ENCODE measurements around the gene CFAP46. TPM values are rescaled to one million over a fixed set of nuclear protein-coding genes. Genes with fewer than 3 reads are reported as not detected.

Gene CFAP46
- total and polyA plus RNA-seq, 9 of the 15 experiments (the other 6 are each of a cell fraction or from before 2014, with no cell fraction given) = not detected

- no peaks in the 10 kb centered on the region for H4K20me1 ChIP-seq (replicated peaks; ENCODE audit: control insufficient read depth, insufficient read depth, low read length)
- H3K36me3 ChIP-seq (ENCODE audit: control insufficient read depth, insufficient read depth, low read length) = no peaks in the 10 kb centered on the region
- H3K79me2 ChIP-seq (ENCODE audit: control insufficient read depth, insufficient read depth, low read length) = no peaks in the 10 kb centered on the region
- 3% methylated on average over 10 of the region's 13 CpGs for WGBS (ENCODE audit: insufficient coverage, low coverage, missing lambda C conversion rate)
- H3K9me3 ChIP-seq (replicated peaks; ENCODE audit: control insufficient read depth, insufficient read depth, low read depth, low read length) = no peaks in the 10 kb centered on the region
- DNase-seq (ENCODE audit: extremely low read depth in 1 of 4, low spot score in 3 of 4) = no peak
- H3K27me3 ChIP-seq (ENCODE audit: control insufficient read depth in 2 of 2, insufficient read depth in 2 of 2, low read length in 2 of 2) = peaks cover 0 to 46% of the 10 kb centered on the region in 2 experiments; a peak in 2 of 5 replicates
- intact Hi-C loops (cut with micrococcal nuclease) (no loop called here), in situ Hi-C loops (cut with MboI) (no loop called here)
- ChIA-PET POLR2A (interaction anchor here (0.5 to 0.6 kb wide), 3 partner anchors 187 to 1865 kb away, joined by 3 to 4 read pairs (median 3); no protein-coding TSS in a partner anchor), CTCF (ENCODE audit: low intra/inter-chr PET ratio) (no interaction called here)
- no peak overlapping the region for H3K4me2 ChIP-seq (ENCODE audit: insufficient read depth, low read length)
- no peak overlapping the region for H2AFZ ChIP-seq (ENCODE audit: low read depth, low read length)
- no peak overlapping the region for H3K9ac ChIP-seq (ENCODE audit: insufficient read depth in 1 of 2, low read depth in 2 of 2, low read length in 2 of 2)
- BruUV-seq (replicated peaks) = no TSS peak
- H3K9me1 ChIP-seq (ENCODE audit: control insufficient read depth, insufficient read depth, low read length) = no peaks in the 10 kb centered on the region
- no peak for ATAC-seq
- no peaks in the 10 kb centered on the region for H3K4me1 ChIP-seq (replicated peaks in 1 of 2; ENCODE audit: control insufficient read depth in 2 of 2, insufficient read depth in 2 of 2, low read length in 2 of 2)
- no peak overlapping the region for H3K4me3 ChIP-seq
- no peak for FAIRE-seq
- H3K27ac ChIP-seq (ENCODE audit: extremely low read depth, low read depth, low read length) = no peak overlapping the region
- no peak for TF ChIP-seq DACH1 (IDR thresholded peaks at IDR 0.05; ENCODE audit: partially characterized antibody)
- no peak for TF ChIP-seq PKNOX1 (IDR thresholded peaks at IDR 0.05)
- TF ChIP-seq YBX1 (IDR thresholded peaks at IDR 0.05) = no peak
- TF ChIP-seq DLX4 (CRISPR knock-in tag; IDR thresholded peaks at IDR 0.05) = no peak
- TF ChIP-seq TEAD1 (CRISPR knock-in tag; IDR thresholded peaks at IDR 0.05) = no peak
- no peak for TF ChIP-seq KLF6 (CRISPR knock-in tag; IDR thresholded peaks at IDR 0.05; ENCODE audit: borderline replicate concordance)
- no peak for TF ChIP-seq TSHZ1 (CRISPR knock-in tag; IDR thresholded peaks at IDR 0.05)
- TF ChIP-seq ASH1L (IDR thresholded peaks at IDR 0.05; ENCODE audit: borderline replicate concordance, low read depth, partially characterized antibody) = no peak
- no peak for TF ChIP-seq ZC3H8 (IDR thresholded peaks at IDR 0.05)
- TF ChIP-seq TAF1 (IDR thresholded peaks at IDR 0.05; ENCODE audit: control insufficient read depth, extremely low read depth, insufficient read depth, low read length, severe bottlenecking) = no peak
- no peak for TF ChIP-seq NCOR1 (IDR thresholded peaks at IDR 0.05)
Measured at GRCh38 chr10:132856869-132857524, 85.4 kb downstream of the CFAP46 start.
